Keratinocyte (primary cell): Measurements from ENCODE around the gene LRIG2. TPM values are rescaled to one million over a fixed set of nuclear protein-coding genes. Genes with fewer than 3 reads are reported as not detected.

Source experiments
- DNase-seq: peaks from one replicate; pipeline ENCODE4 v3.0.0-alpha.2; 2011; ENCODE audit warnings: low read depth, missing footprints, low spot score
- FAIRE-seq: peaks from 2 replicates; lab custom pipeline; 2011; peaks lifted over from hg19 to GRCh38; lab: Jason Lieb, UNC
- H2AFZ ChIP-seq: 2 replicates; pipeline ENCODE4 v1.6.0; 2012; ENCODE audit warnings: low read length, control low read depth, inconsistent platforms; ENCODE audit not compliant: control insufficient read depth
- H3K27ac ChIP-seq: 2 replicates; pipeline ENCODE4 v1.5.1; 2011; ENCODE audit warnings: low read length; ENCODE audit not compliant: control insufficient read depth, insufficient read depth
- H3K27me3 ChIP-seq: 3 replicates; pipeline ENCODE4 v1.6.0; 2011; ENCODE audit warnings: low read length; ENCODE audit not compliant: control insufficient read depth, insufficient read depth; ENCODE audit errors: extremely low read depth
- H3K36me3 ChIP-seq, 2 experiments: 2 replicates in 1 of 2; 3 replicates in 1 of 2; pipeline ENCODE4 v1.5.1; 2011; ENCODE audit warnings: low read length in 2 of 2, mild to moderate bottlenecking in 1 of 2; ENCODE audit not compliant: control insufficient read depth in 2 of 2, insufficient read depth in 2 of 2; ENCODE audit errors: extremely low read depth in 1 of 2
- H3K4me1 ChIP-seq: 3 replicates; pipeline ENCODE4 v1.5.1; 2011; ENCODE audit warnings: low read length; ENCODE audit not compliant: control insufficient read depth, insufficient read depth; ENCODE audit errors: extremely low read depth
- H3K4me2 ChIP-seq: 3 replicates; pipeline ENCODE4 v1.6.0; 2011; ENCODE audit warnings: low read depth, low read length; ENCODE audit not compliant: control insufficient read depth, insufficient read depth; ENCODE audit errors: extremely low read depth
- H3K4me3 ChIP-seq, 3 experiments: fragments of 200-600 bp in 1 of 3; sonication (generic) in 1 of 3; 2 replicates in 2 of 3; 3 replicates in 1 of 3; pipeline ENCODE4 v1.5.1; 2011 to 2016; ENCODE audit warnings: low read length in 3 of 3, mild to moderate bottlenecking in 3 of 3, control low read depth in 2 of 3, inconsistent platforms in 1 of 3, low read depth in 1 of 3, mixed read lengths in 1 of 3, mixed run types in 1 of 3, moderate library complexity in 1 of 3; ENCODE audit not compliant: control insufficient read depth in 2 of 3, insufficient read depth in 2 of 3; ENCODE audit errors: extremely low read depth in 1 of 3
- H3K79me2 ChIP-seq: 2 replicates; pipeline ENCODE4 v1.6.0; 2012; ENCODE audit warnings: low read length; ENCODE audit not compliant: control insufficient read depth, insufficient read depth
- H3K9ac ChIP-seq: 3 replicates; pipeline ENCODE4 v1.6.0; 2011; ENCODE audit warnings: low read length; ENCODE audit not compliant: control insufficient read depth, insufficient read depth; ENCODE audit errors: extremely low read depth
- H3K9me1 ChIP-seq: 3 replicates; pipeline ENCODE4 v1.6.0; 2011; ENCODE audit warnings: low read length; ENCODE audit not compliant: control insufficient read depth, insufficient read depth; ENCODE audit errors: extremely low read depth
- H3K9me3 ChIP-seq: 2 replicates; pipeline ENCODE4 v1.5.1; 2012; ENCODE audit warnings: low read depth, low read length; ENCODE audit not compliant: control insufficient read depth
- H4K20me1 ChIP-seq: 3 replicates; pipeline ENCODE4 v1.6.0; 2011; ENCODE audit warnings: low read length; ENCODE audit not compliant: control insufficient read depth, insufficient read depth; ENCODE audit errors: extremely low read depth
- EZH2 ChIP-seq: IDR thresholded peaks from one replicate; pipeline ENCODE4 v1.6.1; 2012; ENCODE audit warnings: inconsistent platforms, mild to moderate bottlenecking, low read length, moderate library complexity
- dilution Hi-C: fragments of 300-500 bp; cut with MboI; formaldehyde crosslinking; loops from one replicate; pipeline ENCODE4 v1.7.0; 2020; ENCODE audit warnings: low sequenced_read_pairs; ENCODE audit not compliant: extremely low pct_ligation_motif_present
- polyA plus RNA-seq, 5 experiments: library from polyadenylated mRNA; depleted of rRNA in 3 of 5; stranded (reverse) in 3 of 5; stranded (forward) in 1 of 5; unstranded in 1 of 5; fragments of >200 nt; gene quantifications; 1 replicate in 1 of 5; 2 replicates in 3 of 5; 3 replicates in 1 of 5; pipeline versions ENCODE4 v1.2.1 to v1.2.3, GENCODE V29; 2011 to 2012; ENCODE audit warnings: missing spikeins in 2 of 5, low read depth in 1 of 5, low replicate concordance in 1 of 5
- TF ChIP-seq, protein P1 (sequence below), 3 experiments: IDR thresholded peaks in 1 of 3; conservative IDR thresholded peaks in 1 of 3; optimal IDR thresholded peaks in 1 of 3; 2 replicates in 2 of 3; 3 replicates in 1 of 3; pipeline versions ENCODE3 to v1.5.1; 2011; ENCODE audit warnings: low read length in 3 of 3, mild to moderate bottlenecking in 3 of 3, moderate library complexity in 2 of 3, control low read depth in 1 of 3, inconsistent platforms in 1 of 3; ENCODE audit not compliant: insufficient read depth in 2 of 3; ENCODE audit errors: extremely low read depth in 1 of 3

The LRIG2 gene
- polyA plus RNA-seq, 1 donor (not counting 4 experiments of a cell fraction or from before 2014, with no cell fraction given): 12.5 TPM

DNA sequence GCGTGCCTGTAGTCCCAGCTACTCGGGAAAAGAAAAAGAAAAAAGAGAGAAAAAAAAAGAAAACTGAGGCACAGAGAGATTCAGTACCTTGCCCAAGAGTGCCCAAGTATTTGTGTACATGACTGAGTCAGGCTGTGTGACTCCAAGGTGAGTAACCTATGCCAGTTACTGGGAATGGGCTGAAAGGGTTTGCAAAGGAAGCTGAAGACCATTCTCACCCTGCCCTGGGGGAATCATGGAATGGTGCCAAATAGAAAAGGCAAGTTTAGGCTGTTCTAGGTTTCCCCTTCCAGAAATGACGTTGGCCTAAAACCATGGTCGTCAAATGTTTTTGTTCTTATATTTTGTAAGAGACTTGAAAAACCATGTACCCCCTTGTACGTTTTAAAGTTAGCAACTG, 37.9 kb upstream of the LRIG2 start:
- dilution Hi-C loops: no loop called here
- no peak for TF ChIP-seq EZH2
- TF ChIP-seq, protein P1, sequence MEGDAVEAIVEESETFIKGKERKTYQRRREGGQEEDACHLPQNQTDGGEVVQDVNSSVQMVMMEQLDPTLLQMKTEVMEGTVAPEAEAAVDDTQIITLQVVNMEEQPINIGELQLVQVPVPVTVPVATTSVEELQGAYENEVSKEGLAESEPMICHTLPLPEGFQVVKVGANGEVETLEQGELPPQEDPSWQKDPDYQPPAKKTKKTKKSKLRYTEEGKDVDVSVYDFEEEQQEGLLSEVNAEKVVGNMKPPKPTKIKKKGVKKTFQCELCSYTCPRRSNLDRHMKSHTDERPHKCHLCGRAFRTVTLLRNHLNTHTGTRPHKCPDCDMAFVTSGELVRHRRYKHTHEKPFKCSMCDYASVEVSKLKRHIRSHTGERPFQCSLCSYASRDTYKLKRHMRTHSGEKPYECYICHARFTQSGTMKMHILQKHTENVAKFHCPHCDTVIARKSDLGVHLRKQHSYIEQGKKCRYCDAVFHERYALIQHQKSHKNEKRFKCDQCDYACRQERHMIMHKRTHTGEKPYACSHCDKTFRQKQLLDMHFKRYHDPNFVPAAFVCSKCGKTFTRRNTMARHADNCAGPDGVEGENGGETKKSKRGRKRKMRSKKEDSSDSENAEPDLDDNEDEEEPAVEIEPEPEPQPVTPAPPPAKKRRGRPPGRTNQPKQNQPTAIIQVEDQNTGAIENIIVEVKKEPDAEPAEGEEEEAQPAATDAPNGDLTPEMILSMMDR (optimal IDR thresholded peaks at IDR 0.05 in 1 of 3, IDR thresholded peaks at IDR 0.05 in 1 of 3, conservative IDR thresholded peaks at IDR 0.05 in 1 of 3; ENCODE audit: extremely low read depth in 1 of 3, insufficient read depth in 2 of 3, low read length in 3 of 3): no peak
- H2AFZ ChIP-seq: peak overlapping the region; percentile 58
- H3K36me3 ChIP-seq: no peaks in the 10 kb centered on the region
- peaks cover 23% of the 10 kb centered on the region for H3K4me1 ChIP-seq
- no peaks in the 10 kb centered on the region for H3K9me1 ChIP-seq
- peak overlapping the region; percentile 81 for H3K4me2 ChIP-seq
- peak overlapping the region; percentile 58 for H3K9ac ChIP-seq
- FAIRE-seq (peak; percentile 97), DNase-seq (peak; percentile 95)
- peak overlapping the region in 2 of 3 experiments; percentile 10 to 37 for H3K4me3 ChIP-seq
- H3K9me3 ChIP-seq: no peaks in the 10 kb centered on the region
- no peaks in the 10 kb centered on the region for H3K27me3 ChIP-seq
- peak overlapping the region; percentile 93 for H3K27ac ChIP-seq
- H4K20me1 ChIP-seq: no peaks in the 10 kb centered on the region
- H3K79me2 ChIP-seq: no peaks in the 10 kb centered on the region

DNA sequence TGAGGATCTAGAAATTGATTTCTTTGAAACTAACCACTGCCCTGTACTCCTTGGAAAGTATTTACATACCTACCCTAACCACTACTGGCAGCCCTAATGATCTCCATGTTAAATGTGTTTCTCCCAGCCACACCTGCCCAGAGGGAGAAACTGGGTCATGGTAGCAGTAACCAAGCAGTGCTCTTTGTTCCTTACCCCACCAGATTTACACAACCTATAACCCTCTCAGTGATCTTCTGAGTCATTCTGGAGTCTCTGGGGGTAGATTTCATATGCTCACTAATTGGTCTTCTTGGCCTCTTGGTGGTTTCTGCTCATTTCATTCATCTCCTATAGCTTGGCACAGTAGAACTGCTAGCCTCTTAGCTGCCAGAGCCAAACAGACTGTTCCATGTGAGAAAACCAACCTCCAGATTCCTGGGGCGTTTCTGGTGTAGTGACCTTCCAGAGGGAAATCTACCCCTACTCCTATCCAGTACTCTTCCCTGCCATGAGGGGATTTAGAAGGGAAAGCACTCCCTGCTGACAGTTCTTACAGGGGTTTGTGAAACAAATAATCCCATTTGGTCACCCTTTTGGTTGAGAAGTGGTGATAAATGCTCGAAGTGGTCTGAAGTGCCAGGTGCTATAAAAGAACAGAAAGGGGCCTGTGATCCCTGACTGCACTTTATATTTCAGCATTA, 36.2 kb upstream of the LRIG2 start:
- TF ChIP-seq, protein P1 (optimal IDR thresholded peaks at IDR 0.05 in 1 of 3, IDR thresholded peaks at IDR 0.05 in 1 of 3, conservative IDR thresholded peaks at IDR 0.05 in 1 of 3; ENCODE audit: extremely low read depth in 1 of 3, insufficient read depth in 2 of 3, low read length in 3 of 3): no peak
- Histone ChIP-seq H3K4me1 (peaks cover 29% of the 10 kb centered on the region), H3K4me3 (no peak overlapping the region), H3K79me2 (no peaks in the 10 kb centered on the region), H3K9ac (no peak overlapping the region), H3K9me3 (no peaks in the 10 kb centered on the region), H3K9me1 (no peaks in the 10 kb centered on the region), H3K36me3 (no peaks in the 10 kb centered on the region), H3K27ac (no peak overlapping the region), H4K20me1 (no peaks in the 10 kb centered on the region), H3K27me3 (no peaks in the 10 kb centered on the region), H3K4me2 (no peak overlapping the region), H2AFZ (no peak overlapping the region)
- no peak for FAIRE-seq
- dilution Hi-C loops: no loop called here
- DNase-seq: no peak
